HG02885 (cell line): ENCODE data around the gene CFAP73.
A peak's percentile ranks its signal among the peaks of the same experiment; 100 is the strongest.

ENCODE experiments used
- ATAC-seq: cut with Tn5 transposase; IDR thresholded peaks from one replicate; pipeline ENCODE4 v1.9.1; 2021; ENCODE audit warnings: mild to moderate bottlenecking; ENCODE audit not compliant: unreplicated experiment, poor library complexity

Gene CFAP73

DNA sequence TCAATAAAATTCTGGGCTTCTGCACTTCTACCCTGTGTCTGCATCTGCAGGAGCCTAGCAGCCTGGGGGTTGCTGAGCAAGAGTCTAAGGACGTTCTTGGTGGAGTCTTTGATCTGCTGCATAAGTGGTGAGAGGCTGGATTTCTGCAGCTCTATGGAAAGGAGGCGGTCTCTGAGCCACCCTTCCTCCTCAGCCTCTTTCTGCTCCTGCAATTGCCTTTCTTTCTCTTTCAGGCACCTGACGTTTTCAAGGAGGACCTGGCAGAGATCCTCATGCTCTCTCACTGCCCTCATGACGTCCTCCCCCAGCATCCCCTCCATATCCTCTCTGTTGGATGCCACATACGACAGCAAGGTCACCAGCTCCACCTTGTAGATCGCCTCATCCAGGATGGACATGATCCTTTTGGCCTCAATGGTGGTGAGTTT lies 58.1 kb downstream of the CFAP73 start:
- peak; percentile 2 for ATAC-seq

DNA sequence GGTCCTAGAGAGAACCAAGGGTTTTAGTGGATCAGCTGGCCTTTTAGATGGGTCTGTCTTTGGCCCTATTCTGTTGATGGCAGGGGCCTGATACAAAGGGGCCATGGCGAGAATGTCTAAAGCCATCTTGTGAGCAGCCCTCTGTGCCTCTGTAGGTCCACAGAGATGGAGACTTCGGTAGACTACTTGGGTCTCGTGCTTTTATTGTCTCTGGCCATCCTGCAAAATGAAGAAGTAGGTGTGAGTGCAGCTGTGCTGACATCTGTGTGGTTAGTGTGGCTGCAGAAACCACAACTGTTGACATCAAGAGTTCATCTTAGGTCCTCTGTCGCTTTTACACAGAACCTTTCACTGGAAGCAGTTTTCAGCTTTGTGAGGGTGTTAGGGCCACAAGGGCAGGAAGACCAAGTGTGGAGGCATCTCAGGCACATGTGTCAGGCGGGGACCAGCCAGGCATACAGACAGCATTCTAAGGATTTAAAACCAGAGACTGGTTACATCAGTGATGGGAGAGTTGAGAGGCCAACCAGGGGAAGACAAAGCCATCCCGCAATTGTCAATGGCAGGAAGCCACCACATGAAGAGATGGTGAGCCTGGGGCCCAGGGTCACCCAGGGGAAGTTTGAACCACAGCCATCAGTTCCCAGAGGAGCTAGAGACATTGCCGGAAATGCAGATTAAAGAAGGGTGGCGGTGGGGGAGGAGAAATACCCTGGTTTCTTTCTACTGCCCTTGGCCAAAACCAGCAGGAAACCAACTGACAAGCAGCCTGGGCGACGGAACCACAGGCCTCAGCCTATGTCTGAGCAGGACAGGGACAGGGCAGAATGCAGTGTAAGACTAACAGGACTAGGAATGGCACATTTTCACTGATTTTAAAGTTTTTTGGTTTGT lies 58.8 kb downstream of the CFAP73 start:
- ATAC-seq, result peak; percentile 79
